ENCODE results near the gene RNF38.

GRCh38 chr9:36320466-36320865 is 79.6 kb downstream of the RNF38 start:
- TF ChIP-seq CTCF (IDR thresholded peaks at IDR 0.05) = no peak
- TF ChIP-seq POLR2A (IDR thresholded peaks at IDR 0.05; ENCODE audit: low read depth) = no peak
- TF ChIP-seq POLR2AphosphoS5 (IDR thresholded peaks at IDR 0.05) = no peak
- TF ChIP-seq EP300 (IDR thresholded peaks at IDR 0.05) = no peak
